Kidney (tissue), 14 donors: Measurements from ENCODE around the gene TOLLIP. TPM values are rescaled to one million over a fixed set of nuclear protein-coding genes. Genes with fewer than 3 reads are reported as not detected.
A peak's percentile ranks its signal among the peaks of the same experiment; 100 is the strongest.

Source experiments
- DNase-seq, 5 donors: peaks; one replicate each; pipeline ENCODE4 v3.0.0-alpha.2; 2013 to 2020
- FAIRE-seq: peaks from 2 replicates; lab custom pipeline; 2012; peaks lifted over from hg19 to GRCh38; lab: Jason Lieb, UNC
- H3K27ac ChIP-seq, 2 donors: one replicate each; pipeline ENCODE4 v1.7.0; 2013; ENCODE audit warnings: low read depth in 2 of 2, low read length in 2 of 2, inconsistent platforms in 1 of 2
- H3K27me3 ChIP-seq: one replicate; pipeline ENCODE4 v1.7.1; 2013; ENCODE audit warnings: low read length, inconsistent platforms; ENCODE audit not compliant: control insufficient read depth, insufficient read depth
- H3K36me3 ChIP-seq, 3 donors: one replicate each; pipeline versions ENCODE4 v1.7.0 to v1.7.1; 2013; ENCODE audit warnings: low read length in 3 of 3, control low read depth in 1 of 3, inconsistent platforms in 1 of 3; ENCODE audit not compliant: insufficient read depth in 3 of 3, control insufficient read depth in 2 of 3
- H3K4me1 ChIP-seq, 3 donors: one replicate each; pipeline versions ENCODE4 v1.7.0 to v1.7.1; 2013; ENCODE audit warnings: low read length in 3 of 3, inconsistent platforms in 1 of 3, low read depth in 1 of 3; ENCODE audit not compliant: control insufficient read depth in 2 of 3, insufficient read depth in 2 of 3
- H3K4me3 ChIP-seq, 3 donors: one replicate each; pipeline versions ENCODE4 v1.7.0 to v1.8.1; 2013; ENCODE audit warnings: low read length in 3 of 3, control low read depth in 1 of 3, inconsistent platforms in 1 of 3
- H3K9ac ChIP-seq, 3 donors: one replicate each; pipeline versions ENCODE4 v1.7.0 to v1.7.1; 2013; ENCODE audit warnings: low read length in 3 of 3, control low read depth in 1 of 3, inconsistent platforms in 1 of 3
- H3K9me3 ChIP-seq, 3 donors: one replicate each; pipeline versions ENCODE4 v1.7.0 to v1.7.1; 2013; ENCODE audit warnings: low read length in 3 of 3, control low read depth in 1 of 3, inconsistent platforms in 1 of 3; ENCODE audit not compliant: control insufficient read depth in 2 of 3, insufficient read depth in 1 of 3
- CTCF ChIP-seq: IDR thresholded peaks from 3 replicates; pipeline ENCODE4 v1.5.1; 2012; ENCODE audit warnings: mild to moderate bottlenecking, moderate library complexity, borderline replicate concordance; ENCODE audit not compliant: insufficient read depth; ENCODE audit errors: extremely low read depth
- intact Hi-C: fragments of 100-400 bp; cut with DNase I; formaldehyde crosslinking; loops from one replicate; pipeline ENCODE4 v1.11.1; 2022
- polyA plus RNA-seq: library from polyadenylated mRNA; stranded (reverse); fragments of 350-450 nt; fragmentation: Illumina TruSeq; extraction: RNeasy Lipid Tissue Mini Kit (QIAGEN cat#74804); gene quantifications from one replicate; pipeline ENCODE4 v1.2.3, GENCODE V29; 2014; ENCODE audit warnings: low read depth, low replicate concordance; ENCODE audit not compliant: insufficient read depth
- total RNA-seq: library from RNA; stranded (reverse); fragmentation: NEBNext Ultra II Directional; extraction: Animal tissue kit (Norgen Biotek cat#: 25700); gene quantifications from one replicate; pipeline ENCODE4 v1.2.1, GENCODE V29; 2021
- donor health status: control.
- donor health status: control.
- donor health status: control.
- donor health status: control.
- donor health status: control.
- donor health status: DM: yes; HTN: yes; CAD: no.
- donor health status: Normal renal cell carcinoma (clear cell type).

Gene TOLLIP
- total and polyA plus RNA-seq, 2 donors from 2014 or later, result 65.5 to 88.0 TPM

GRCh38 chr11:1240771-1241170 lies 68.7 kb downstream of the TOLLIP start:
- no peaks in the 10 kb centered on the region for H3K36me3 ChIP-seq
- TF ChIP-seq CTCF, result no peak
- H3K27me3 ChIP-seq, result no peaks in the 10 kb centered on the region
- H3K4me3 ChIP-seq, result no peak overlapping the region
- no peaks in the 10 kb centered on the region for H3K4me1 ChIP-seq
- H3K9me3 ChIP-seq, result no peaks in the 10 kb centered on the region
- DNase-seq (no peak), FAIRE-seq (no peak)
- no peak overlapping the region for H3K27ac ChIP-seq
- intact Hi-C loops, result no loop called here
- no peak overlapping the region for H3K9ac ChIP-seq

GRCh38 chr11:1239596-1240205 lies 69.7 kb downstream of the TOLLIP start:
- Histone ChIP-seq H3K9me3 (no peaks in the 10 kb centered on the region), H3K27ac (no peak overlapping the region), H3K36me3 (no peaks in the 10 kb centered on the region), H3K27me3 (no peaks in the 10 kb centered on the region), H3K4me1 (no peaks in the 10 kb centered on the region), H3K4me3 (no peak overlapping the region), H3K9ac (no peak overlapping the region)
- no peak for TF ChIP-seq CTCF
- intact Hi-C loops, result no loop called here
- no peak for DNase-seq
- FAIRE-seq, result no peak

- H3K4me3 ChIP-seq, result no peak overlapping the region
- FAIRE-seq (no peak), DNase-seq (peak in 3 of 5 donors; percentile 74 to 79 (median 78))
- H3K4me1 ChIP-seq, result no peaks in the 10 kb centered on the region
- no peaks in the 10 kb centered on the region for H3K9me3 ChIP-seq
- intact Hi-C loops, result no loop called here
- no peaks in the 10 kb centered on the region for H3K36me3 ChIP-seq
- no peak for TF ChIP-seq CTCF
- no peaks in the 10 kb centered on the region for H3K27me3 ChIP-seq
- H3K9ac ChIP-seq, result no peak overlapping the region
- H3K27ac ChIP-seq, result no peak overlapping the region
These were observed 70.5 kb downstream of the TOLLIP start for GRCh38 chr11:1238767-1239595.
